GM18873 (cell line): ENCODE data around the gene ELK4.
"Not testable (repeated sequence)": the region's sequence is repeated elsewhere in the genome, so short reads cannot be mapped to it uniquely, and the experiment has no call there.

Source experiments
- ATAC-seq: cut with Tn5 transposase; IDR thresholded peaks from one replicate; pipeline ENCODE4 v1.9.1; 2021; ENCODE audit warnings: mild to moderate bottlenecking, moderate library complexity, moderate number of reproducible peaks; ENCODE audit not compliant: unreplicated experiment, low FRiP score

The ELK4 gene

GRCh38 chr1:205664399-205665017 lies 32.7 kb upstream of the ELK4 start:
- ATAC-seq, result no peak

GRCh38 chr1:205663286-205663936 lies 31.6 kb upstream of the ELK4 start:
- ATAC-seq, result no peak

GRCh38 chr1:205662791-205663190 lies 31.0 kb upstream of the ELK4 start:
- no peak for ATAC-seq

GRCh38 chr1:205662135-205662738 lies 30.4 kb upstream of the ELK4 start:
- no peak for ATAC-seq

- no peak for ATAC-seq
Measured at GRCh38 chr1:205661429-205662134, 29.8 kb upstream of the ELK4 start.

GRCh38 chr1:205660361-205660760 lies 28.6 kb upstream of the ELK4 start:
- no peak for ATAC-seq

- ATAC-seq, result peak; percentile 69
Measured at GRCh38 chr1:205658943-205659581, 27.3 kb upstream of the ELK4 start.

GRCh38 chr1:205656236-205656635 lies 24.4 kb upstream of the ELK4 start:
- no peak for ATAC-seq

GRCh38 chr1:205652984-205653383 lies 21.2 kb upstream of the ELK4 start:
- ATAC-seq, result no peak

- ATAC-seq, result no peak
Measured at GRCh38 chr1:205650241-205650640, 18.4 kb upstream of the ELK4 start.

GRCh38 chr1:205645519-205645918 lies 13.7 kb upstream of the ELK4 start:
- no peak for ATAC-seq

- no peak for ATAC-seq
Measured at GRCh38 chr1:205642679-205643307, 11.0 kb upstream of the ELK4 start.

- ATAC-seq, result no peak
Measured at GRCh38 chr1:205639567-205639966, 7.8 kb upstream of the ELK4 start.

- ATAC-seq, result no peak
Measured at GRCh38 chr1:205637854-205638468, 6.2 kb upstream of the ELK4 start.

- no peak for ATAC-seq
Measured at GRCh38 chr1:205636732-205637131, 4.9 kb upstream of the ELK4 start.

GRCh38 chr1:205636138-205636530 lies 4.3 kb upstream of the ELK4 start:
- not testable (repeated sequence) for ATAC-seq

- no peak for ATAC-seq
Measured at GRCh38 chr1:205633421-205633976, 1.7 kb upstream of the ELK4 start.

GRCh38 chr1:205632669-205633169 lies 908 bp upstream of the ELK4 start:
- no peak for ATAC-seq

- ATAC-seq, result peak; percentile 51
Measured at GRCh38 chr1:205631010-205631767, 622 bp downstream of the ELK4 start.
